ENCODE data around the gene TMBIM6.

TMBIM6 gene

DNA sequence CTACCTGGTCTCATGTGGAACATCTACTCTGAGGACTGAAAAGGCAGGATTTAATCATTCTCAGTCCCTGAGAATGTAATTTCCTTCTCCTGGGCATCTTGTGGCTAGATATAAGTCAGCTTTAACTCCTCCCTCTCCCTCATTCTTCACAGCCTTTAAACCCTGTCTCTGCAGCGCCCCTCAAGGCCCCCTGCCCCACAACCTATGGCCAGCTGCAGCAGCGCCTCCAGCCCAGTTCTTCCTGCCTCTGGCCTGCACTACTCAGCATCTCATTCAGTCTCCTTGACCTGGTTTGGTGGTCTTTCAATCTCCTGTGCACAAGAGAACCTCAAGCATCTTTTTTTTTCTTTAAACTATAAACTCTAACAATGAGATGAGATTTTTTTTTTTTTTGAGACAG, 57.6 kb downstream of the TMBIM6 start:
- no peak for DNase-seq

- no peak for DNase-seq
These were observed 59.2 kb downstream of the TMBIM6 start for GRCh38 chr12:49800421-49801140.

DNA sequence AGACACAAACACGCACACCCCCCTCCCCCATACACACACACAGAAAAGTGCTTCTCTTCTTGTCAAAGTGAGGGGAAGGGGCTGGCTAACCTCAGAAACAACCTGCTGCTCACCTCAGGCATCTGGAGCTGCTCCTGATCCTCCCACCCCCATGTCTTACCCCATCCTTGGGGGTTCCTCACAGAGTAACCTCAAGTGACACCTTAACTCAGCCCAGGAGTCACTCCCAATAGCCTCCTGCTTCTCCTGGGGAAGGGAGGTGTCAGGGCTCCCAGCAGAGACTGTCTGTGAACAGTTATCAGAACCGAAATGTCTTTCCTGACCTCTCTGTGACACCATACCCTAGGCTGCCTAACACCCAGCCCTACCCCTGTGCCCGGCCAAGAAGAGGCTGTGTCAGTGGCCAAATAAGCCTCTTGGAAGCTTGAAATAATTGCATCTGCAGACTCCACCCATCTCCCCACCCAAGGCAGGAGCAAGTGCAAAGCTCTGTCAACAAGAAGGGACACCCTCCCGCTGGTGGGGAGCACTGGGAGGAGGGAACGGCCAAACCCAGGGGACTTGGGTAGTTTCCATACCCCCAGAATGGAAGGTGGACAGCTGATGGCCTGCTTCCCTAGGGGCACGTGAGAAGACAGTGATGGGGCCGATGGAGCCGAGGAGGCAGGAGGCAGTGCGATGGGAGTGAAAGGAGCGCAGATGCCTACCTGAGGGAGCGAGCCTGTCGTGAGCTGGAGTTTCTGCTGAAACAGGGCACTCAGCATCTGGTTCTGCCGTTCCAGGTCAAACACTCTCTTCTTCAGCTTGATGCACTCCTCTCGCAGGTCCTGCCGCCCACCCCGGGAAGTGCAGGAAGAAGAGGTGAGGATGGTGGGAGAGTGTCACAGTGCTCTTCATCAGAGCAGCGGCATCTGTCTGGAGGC, 60.0 kb downstream of the TMBIM6 start:
- DNase-seq: no peak

GRCh38 chr12:49803693-49804450, 62.5 kb downstream of the TMBIM6 start:
- DNase-seq: no peak

GRCh38 chr12:49804821-49805220, 63.5 kb downstream of the TMBIM6 start:
- DNase-seq: no peak

GRCh38 chr12:49805409-49805808, 64.1 kb downstream of the TMBIM6 start:
- no peak for DNase-seq

DNA sequence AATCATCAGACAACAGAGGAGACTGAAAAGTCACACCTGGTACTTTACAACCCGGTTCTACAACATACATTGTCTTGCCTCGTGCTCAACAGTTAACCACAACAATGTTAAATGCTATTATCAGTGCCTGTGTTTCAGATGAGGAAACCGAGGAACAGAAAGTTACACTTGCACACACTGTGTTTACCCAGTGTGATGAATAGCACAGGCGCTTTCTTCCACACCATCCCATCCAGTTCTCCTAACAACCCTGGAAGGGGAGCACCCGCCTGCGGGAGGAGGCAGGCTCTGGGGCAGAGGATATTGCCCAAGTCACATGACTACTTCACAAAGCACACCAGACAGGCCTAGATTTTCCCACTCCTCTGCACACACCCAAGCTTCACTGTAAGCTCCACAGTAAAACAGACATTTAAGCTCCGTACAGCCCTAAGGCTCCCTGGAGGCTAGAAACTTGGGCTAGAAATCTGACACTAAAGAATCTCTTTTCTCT, 65.0 kb downstream of the TMBIM6 start:
- no peak for DNase-seq

DNA sequence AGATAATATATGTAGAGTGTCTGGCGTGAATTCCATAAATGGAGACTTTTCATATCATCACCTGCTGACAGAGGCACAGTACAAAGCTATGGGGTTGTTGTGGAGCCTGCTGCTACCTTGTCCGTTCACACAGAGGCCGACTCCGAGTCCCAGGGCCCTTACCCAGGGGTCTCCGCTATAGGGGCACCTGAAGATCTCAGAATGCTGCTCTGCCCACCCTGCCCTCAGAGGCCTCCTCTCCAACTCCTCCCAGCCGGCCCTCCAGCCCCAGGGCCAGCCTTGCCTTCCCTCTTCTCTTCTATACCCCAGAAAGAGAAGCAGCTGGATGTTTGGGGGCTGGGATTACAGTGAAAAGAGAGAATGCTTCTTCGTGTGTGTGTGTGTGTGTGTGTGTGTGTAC, 65.5 kb downstream of the TMBIM6 start:
- no peak for DNase-seq

GRCh38 chr12:49807991-49808580, 66.7 kb downstream of the TMBIM6 start:
- DNase-seq: no peak

GRCh38 chr12:49808686-49809380, 67.5 kb downstream of the TMBIM6 start:
- no peak for DNase-seq

DNA sequence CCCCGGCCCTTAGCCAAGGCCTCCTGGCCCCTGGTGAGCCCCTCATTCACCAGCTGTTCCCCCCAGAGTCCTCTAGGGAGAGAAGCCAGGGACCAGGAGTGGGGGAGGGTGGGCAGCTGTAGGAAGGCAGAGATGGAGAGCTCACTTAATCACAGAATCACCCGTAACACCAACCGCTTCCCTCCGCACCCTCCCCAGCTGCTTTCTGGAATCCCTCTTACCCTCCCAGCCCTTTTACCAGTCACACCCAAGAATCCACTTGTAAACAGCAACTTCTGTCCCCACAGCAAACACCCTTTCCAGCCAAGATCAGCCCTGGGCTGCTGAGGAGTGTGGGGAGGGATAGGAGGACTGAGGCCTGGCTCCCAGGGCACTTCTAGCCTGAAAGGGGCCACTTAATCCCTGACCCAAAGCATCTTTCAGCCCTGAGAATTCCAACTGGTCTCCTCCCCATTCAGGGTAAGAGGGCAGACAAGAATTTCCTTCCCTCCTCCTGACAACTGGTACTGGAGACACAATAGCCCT, 68.1 kb downstream of the TMBIM6 start:
- no peak for DNase-seq

DNA sequence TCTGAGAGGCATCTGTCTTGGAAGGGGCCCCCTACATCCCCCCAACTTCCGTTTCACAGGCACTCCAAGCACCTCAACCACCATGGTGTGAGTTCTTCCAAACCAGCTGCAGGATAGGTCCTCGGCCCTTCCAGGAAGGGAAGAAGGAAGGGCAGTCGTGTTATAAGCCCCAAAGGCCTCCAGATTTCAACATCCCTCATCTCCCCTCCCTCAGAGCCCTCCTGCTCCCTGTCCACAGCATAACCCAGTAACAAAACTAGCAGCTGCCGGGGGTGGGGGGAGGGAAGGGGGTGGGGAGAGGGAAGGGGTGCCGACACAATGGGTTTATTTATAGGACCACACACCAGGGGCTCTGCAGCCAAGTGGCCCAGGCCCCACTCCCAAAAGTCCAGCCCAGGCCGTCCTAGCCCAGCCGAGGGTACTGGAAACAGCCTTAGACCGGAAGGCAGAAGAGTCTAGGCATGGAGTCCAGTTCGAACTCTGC, 68.6 kb downstream of the TMBIM6 start:
- no peak for DNase-seq

DNA sequence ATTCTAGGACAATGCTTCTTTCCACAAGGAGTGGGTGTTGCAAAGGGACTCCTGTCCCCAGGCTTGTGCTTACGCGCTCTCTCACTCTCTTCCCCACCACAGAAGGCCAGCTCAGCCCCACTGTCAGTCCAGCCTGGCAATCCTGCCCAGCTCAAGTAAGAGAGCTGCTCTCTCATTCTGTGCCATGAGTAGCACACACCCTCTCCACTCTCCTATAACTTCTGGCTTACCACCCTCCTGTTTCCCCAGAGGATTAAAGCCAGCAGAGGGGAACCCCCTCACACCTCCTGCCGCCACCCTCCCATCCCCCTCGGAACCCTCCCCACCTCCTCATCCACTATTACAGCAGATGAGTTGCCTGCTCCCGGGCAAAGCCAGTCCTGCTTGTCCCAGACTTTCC, 69.8 kb downstream of the TMBIM6 start:
- DNase-seq: no peak

GRCh38 chr12:49811961-49812401, 70.6 kb downstream of the TMBIM6 start:
- no peak for DNase-seq

- DNase-seq: no peak
These were observed 71.8 kb downstream of the TMBIM6 start for GRCh38 chr12:49813131-49813530.

All from stimulated activated CD4-positive, alpha-beta T cell treated with anti-CD3 and anti-CD28 coated beads, Interleukin-2, amount 100 ng/mL, for 48 hours (primary cell).